GM21515 (cell line): Measurements from ENCODE around the gene BORCS6.
"Not testable (repeated sequence)": the region's sequence is repeated elsewhere in the genome, so short reads cannot be mapped to it uniquely, and the experiment has no call there.

Experiments
- ATAC-seq: cut with Tn5 transposase; IDR thresholded peaks from one replicate; pipeline ENCODE4 v1.9.1; 2021; ENCODE audit not compliant: unreplicated experiment

Gene BORCS6

DNA sequence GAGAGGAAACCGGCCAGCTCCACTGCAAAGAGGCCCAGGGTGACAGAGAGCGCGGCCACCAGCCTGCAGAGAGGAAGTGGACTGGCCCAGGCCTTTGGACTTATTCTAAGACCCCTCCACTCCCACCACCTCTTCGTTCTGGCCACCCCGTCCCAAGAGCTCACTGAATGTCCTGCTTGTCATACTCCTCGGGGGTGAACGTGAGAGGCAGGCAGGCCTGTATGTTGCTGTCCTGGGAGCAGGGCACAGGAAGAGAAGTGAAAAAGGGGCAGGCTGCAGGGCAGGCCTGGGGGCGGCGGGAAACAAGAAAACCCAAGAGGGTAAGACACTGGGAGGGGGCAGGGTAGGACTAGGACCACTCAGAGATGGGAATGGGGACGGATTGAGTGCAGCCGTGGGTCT, 14.2 kb downstream of the BORCS6 start:
- peak; percentile 1 for ATAC-seq

GRCh38 chr17:8173871-8174322, 16.1 kb downstream of the BORCS6 start:
- no peak for ATAC-seq

GRCh38 chr17:8173056-8173870, 16.7 kb downstream of the BORCS6 start:
- ATAC-seq, result peak; percentile 66

DNA sequence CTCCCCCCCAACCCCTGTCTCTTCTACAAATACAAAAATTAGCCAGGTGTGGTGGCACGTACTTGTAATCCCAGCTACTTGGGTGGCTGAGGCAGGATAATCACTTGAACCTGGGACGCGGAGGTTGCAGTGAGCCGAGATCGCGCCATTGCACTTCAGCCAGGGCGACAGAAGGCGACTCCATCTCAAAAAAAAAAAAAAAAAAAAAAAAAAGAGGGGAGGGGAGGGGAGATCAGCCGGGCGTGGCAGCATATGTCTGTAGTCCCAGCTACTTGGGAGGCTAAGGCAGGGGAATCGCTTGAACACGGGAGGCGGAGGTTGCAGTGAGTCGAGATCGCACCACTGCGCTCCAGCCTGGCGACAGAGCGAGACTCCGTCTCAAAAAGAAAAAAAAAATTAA, 19.8 kb downstream of the BORCS6 start:
- ATAC-seq, result not testable (repeated sequence)

GRCh38 chr17:8167526-8167925, 22.5 kb downstream of the BORCS6 start:
- ATAC-seq, result no peak

- ATAC-seq, result no peak
These were observed 23.2 kb downstream of the BORCS6 start for GRCh38 chr17:8166731-8167130.

DNA sequence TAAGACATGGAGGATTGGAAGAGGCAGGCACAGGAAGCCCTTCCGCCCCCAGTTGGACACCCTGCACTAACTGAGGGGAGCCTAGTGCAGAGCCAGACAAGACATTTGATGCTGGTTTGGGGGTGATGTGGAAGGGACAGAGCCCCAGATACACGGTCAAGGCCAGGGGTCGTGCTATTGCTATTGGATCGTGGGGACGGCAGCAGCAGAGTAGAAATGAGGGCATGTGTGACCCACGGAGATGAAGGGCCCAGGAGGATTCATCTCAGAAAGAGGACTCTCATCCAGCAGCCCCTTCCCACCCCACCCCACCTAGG, 25.2 kb downstream of the BORCS6 start:
- ATAC-seq, result no peak

GRCh38 chr17:8163978-8164814, 25.8 kb downstream of the BORCS6 start:
- ATAC-seq, result no peak

GRCh38 chr17:8162997-8163977, 26.7 kb downstream of the BORCS6 start:
- ATAC-seq, result peak; percentile 4

GRCh38 chr17:8162233-8162996, 27.6 kb downstream of the BORCS6 start, which contains the start of gene VAMP2:
Gene VAMP2, minus strand, starts transcription at chr17:8162948. Its CDS starts 69 bp downstream, at chr17:8162879.
- ATAC-seq, result peak; percentile 40

DNA sequence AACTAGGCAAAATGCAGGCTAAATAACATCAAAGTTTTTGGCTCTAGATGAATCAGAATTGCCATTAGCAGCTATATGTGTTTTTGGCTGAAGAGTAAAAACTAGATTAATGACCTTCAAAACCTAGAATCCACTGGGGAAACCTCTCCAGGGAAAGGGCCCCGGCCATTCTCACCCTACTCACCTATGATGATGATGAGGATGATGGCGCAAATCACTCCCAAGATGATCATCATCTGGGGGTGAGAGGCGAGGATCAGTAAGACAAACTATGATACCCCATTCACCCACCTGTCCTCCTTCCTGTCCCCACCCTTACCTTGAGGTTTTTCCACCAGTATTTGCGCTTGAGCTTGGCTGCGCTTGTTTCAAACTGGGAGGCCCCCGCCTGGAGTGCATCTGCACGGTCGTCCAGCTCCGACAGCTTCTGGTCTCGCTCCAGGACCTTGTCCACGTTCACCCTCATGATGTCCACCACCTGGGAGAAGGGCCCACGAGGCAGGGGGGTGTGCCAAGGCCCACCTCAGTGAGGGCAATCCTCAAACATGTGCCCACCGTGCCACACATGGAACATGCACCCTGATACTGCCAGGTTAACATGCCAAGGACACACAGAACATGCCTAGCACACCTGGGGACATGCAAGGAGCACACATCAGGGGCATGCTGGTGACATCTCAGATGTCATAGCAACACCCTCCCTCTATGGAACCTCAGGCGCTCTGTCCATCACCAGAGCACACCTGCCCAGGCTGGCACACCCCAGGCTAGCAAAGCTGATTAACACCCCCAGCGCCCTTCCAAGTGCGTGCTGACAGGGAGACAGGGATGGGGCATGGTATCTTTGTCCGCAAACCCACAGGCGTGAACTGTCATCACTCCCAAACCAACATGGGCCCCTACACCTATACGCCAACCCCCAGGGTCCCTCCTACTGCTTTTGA, 28.4 kb downstream of the BORCS6 start:
- no peak for ATAC-seq

GRCh38 chr17:8160741-8161221, 29.2 kb downstream of the BORCS6 start:
- ATAC-seq, result no peak

- ATAC-seq, result no peak
These were observed 29.8 kb downstream of the BORCS6 start for GRCh38 chr17:8160224-8160577.

DNA sequence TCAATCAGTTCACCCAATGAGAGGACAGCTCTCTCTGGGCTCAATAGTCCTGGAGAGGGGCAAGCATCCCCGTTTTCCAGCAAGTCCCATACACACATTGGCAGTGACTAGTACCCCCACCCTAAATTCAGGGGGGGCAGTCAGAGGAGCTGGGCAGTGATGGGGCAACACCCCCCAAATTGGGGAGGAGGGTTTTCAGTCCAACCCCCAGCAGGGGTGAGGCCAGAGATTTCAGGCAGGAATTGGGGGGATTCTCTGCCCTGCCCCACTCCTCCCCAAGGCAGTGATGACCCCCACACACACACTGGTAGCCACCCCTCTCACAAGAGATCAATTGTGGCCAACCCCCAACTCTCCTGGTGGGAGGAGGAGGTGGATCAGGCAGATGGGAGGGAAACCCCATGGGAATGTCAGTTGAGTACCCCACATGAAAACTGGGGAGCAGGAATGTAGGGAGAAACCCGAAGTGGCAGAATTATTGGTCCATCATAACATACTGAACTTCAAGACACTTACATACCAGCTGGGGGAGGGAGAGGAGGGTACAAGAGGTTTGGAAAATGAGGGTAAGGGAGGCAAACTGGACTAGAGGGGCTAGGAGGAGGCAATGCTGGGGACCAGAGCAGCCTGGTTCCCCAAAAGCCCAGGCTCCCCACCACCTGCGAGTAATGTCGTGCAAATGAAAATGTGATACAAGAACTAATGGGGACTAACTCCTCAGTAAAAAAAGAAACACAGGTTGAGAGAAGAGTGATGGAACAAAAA, 30.3 kb downstream of the BORCS6 start:
- no peak for ATAC-seq

DNA sequence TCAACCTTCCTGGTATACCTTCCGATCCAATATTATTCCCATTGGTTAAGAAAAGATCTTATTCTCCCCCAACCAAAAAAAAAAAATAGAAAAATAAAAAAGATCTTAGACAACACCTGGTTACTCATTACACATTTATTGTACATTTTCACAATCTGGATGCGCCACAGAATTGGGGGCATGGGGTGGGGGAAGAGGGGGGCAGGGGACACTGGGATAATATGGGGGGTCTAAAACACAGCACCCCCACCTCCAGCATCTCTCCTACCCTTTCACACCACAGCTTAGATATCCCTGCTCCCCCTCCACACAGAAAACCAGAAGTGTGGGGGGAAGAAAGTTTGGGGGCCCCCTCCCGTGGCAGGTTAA, 31.0 kb downstream of the BORCS6 start:
- no peak for ATAC-seq

- no peak for ATAC-seq
These were observed 31.5 kb downstream of the BORCS6 start for GRCh38 chr17:8158267-8159031.

GRCh38 chr17:8156246-8156992, 33.6 kb downstream of the BORCS6 start:
- peak; percentile 73 for ATAC-seq
